ENCODE data around the gene BRSK2.

- TF ChIP-seq EZH2 (IDR thresholded peaks at IDR 0.05; ENCODE audit: insufficient read depth, poor library complexity, severe bottlenecking) (no peak), EZH2phosphoT487 (IDR thresholded peaks at IDR 0.05; ENCODE audit: insufficient read depth, low read depth) (no peak)
These were observed 111.0 kb downstream of the BRSK2 start for GRCh38 chr11:1500466-1501420.

Data from GM23248 (cell line).